Parathyroid adenoma (tissue), 2 donors: Measurements from ENCODE around the gene DNAI2.

Source experiments
- H2AFZ ChIP-seq: fragments of 300-600 bp; sonication (generic); one replicate; pipeline ENCODE4 v1.7.0; 2017; ENCODE audit warnings: antibody characterized with exemption, mild to moderate bottlenecking
- H3K27ac ChIP-seq: fragments of 300-600 bp; sonication (generic); one replicate; pipeline ENCODE4 v1.7.0; 2017
- H3K27me3 ChIP-seq: fragments of 300-600 bp; sonication (generic); one replicate; pipeline ENCODE4 v1.7.0; 2017; ENCODE audit warnings: low read length; ENCODE audit not compliant: control insufficient read depth, insufficient read depth
- H3K36me3 ChIP-seq: fragments of 300-600 bp; sonication (generic); one replicate; pipeline ENCODE4 v1.7.0; 2017; ENCODE audit warnings: low read length; ENCODE audit not compliant: control insufficient read depth, insufficient read depth
- H3K4me1 ChIP-seq: fragments of 300-600 bp; sonication (generic); one replicate; pipeline ENCODE4 v1.7.0; 2017; ENCODE audit warnings: control low read depth
- H3K4me2 ChIP-seq: fragments of 300-600 bp; sonication (generic); one replicate; pipeline ENCODE4 v1.7.0; 2017; ENCODE audit warnings: low read length
- H3K4me3 ChIP-seq: fragments of 300-600 bp; sonication (generic); one replicate; pipeline ENCODE4 v1.7.0; 2017; ENCODE audit warnings: low read depth, low read length
- H3K79me2 ChIP-seq: fragments of 300-600 bp; sonication (generic); one replicate; pipeline ENCODE4 v1.7.0; 2017; ENCODE audit warnings: control low read depth
- H3K9ac ChIP-seq: fragments of 300-600 bp; sonication (generic); one replicate; pipeline ENCODE4 v1.7.0; 2017; ENCODE audit warnings: mild to moderate bottlenecking
- H3K9me3 ChIP-seq: fragments of 300-600 bp; sonication (generic); one replicate; pipeline ENCODE4 v1.7.0; 2017; ENCODE audit warnings: low read length; ENCODE audit not compliant: control insufficient read depth
- TF ChIP-seq, protein P1 (sequence below): fragments of 300-600 bp; sonication (generic); IDR thresholded peaks from one replicate; pipeline ENCODE4 v1.7.0; 2017; ENCODE audit warnings: antibody characterized with exemption, mild to moderate bottlenecking
- donor health status: primary hyperparathyroidism.

DNAI2 gene

DNA sequence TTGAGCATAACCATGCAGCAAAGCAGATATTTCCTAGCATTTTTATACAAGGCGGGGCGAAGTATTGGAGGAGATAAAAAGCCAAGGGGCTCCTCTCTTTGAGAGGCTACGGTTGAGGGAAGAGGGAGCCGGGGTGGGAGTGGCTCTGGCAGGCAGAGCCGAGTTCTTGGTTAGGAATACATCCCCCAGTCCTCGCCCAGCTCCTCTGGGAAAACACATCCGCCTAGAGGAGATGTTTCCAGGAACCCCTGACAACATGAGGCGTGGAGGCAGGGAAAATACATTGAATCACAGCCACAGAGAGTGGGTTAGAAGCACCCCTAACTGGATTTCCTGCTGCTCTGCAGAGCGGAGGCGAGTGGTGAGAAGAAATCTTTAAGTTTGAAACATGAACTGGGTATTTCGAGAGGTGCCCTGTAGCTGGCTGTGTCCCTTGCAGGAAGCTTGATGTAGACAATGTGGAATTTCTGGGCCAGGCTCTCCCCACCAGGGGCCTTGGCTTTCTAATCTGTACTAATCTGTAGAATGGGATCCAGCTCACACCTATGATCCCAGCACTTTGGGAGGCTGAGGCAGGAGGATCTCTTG is 33.3 kb upstream of the DNAI2 start:
- Histone ChIP-seq H3K4me3 (no peak overlapping the region), H2AFZ (no peak overlapping the region), H3K9ac (no peak overlapping the region), H3K4me2 (no peak overlapping the region), H3K9me3 (no peaks in the 10 kb centered on the region), H3K4me1 (no peaks in the 10 kb centered on the region), H3K36me3 (no peaks in the 10 kb centered on the region), H3K79me2 (no peaks in the 10 kb centered on the region), H3K27me3 (no peaks in the 10 kb centered on the region), H3K27ac (no peak overlapping the region)
- TF ChIP-seq, protein P1, sequence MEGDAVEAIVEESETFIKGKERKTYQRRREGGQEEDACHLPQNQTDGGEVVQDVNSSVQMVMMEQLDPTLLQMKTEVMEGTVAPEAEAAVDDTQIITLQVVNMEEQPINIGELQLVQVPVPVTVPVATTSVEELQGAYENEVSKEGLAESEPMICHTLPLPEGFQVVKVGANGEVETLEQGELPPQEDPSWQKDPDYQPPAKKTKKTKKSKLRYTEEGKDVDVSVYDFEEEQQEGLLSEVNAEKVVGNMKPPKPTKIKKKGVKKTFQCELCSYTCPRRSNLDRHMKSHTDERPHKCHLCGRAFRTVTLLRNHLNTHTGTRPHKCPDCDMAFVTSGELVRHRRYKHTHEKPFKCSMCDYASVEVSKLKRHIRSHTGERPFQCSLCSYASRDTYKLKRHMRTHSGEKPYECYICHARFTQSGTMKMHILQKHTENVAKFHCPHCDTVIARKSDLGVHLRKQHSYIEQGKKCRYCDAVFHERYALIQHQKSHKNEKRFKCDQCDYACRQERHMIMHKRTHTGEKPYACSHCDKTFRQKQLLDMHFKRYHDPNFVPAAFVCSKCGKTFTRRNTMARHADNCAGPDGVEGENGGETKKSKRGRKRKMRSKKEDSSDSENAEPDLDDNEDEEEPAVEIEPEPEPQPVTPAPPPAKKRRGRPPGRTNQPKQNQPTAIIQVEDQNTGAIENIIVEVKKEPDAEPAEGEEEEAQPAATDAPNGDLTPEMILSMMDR, result no peak

DNA sequence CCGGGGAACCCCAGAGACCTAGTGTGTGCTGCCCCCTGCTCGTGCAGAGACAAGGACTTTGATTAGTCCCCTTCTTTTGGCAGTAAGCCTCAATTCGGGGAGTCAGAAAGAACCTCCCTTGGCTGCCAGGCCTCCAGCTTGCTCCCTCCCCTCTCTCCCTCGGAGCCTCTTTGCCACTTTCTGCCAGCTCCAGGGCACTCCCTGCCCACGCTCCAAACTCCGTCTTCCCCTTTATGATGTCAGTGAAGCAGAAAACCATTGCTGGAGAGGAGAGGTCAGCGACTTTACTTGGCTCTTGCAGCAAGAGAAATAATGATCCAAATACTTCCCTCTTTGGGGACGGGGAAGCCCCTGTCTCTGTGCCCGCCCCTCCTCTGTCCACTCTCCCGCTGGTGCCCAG is 32.6 kb upstream of the DNAI2 start:
- TF ChIP-seq, protein P1, result no peak
- H3K9me3 ChIP-seq, result no peaks in the 10 kb centered on the region
- H3K4me1 ChIP-seq, result no peaks in the 10 kb centered on the region
- no peak overlapping the region for H3K4me2 ChIP-seq
- no peaks in the 10 kb centered on the region for H3K27me3 ChIP-seq
- H3K36me3 ChIP-seq, result no peaks in the 10 kb centered on the region
- no peak overlapping the region for H3K9ac ChIP-seq
- H3K4me3 ChIP-seq, result no peak overlapping the region
- H3K79me2 ChIP-seq, result no peaks in the 10 kb centered on the region
- H3K27ac ChIP-seq, result no peak overlapping the region
- no peak overlapping the region for H2AFZ ChIP-seq

DNA sequence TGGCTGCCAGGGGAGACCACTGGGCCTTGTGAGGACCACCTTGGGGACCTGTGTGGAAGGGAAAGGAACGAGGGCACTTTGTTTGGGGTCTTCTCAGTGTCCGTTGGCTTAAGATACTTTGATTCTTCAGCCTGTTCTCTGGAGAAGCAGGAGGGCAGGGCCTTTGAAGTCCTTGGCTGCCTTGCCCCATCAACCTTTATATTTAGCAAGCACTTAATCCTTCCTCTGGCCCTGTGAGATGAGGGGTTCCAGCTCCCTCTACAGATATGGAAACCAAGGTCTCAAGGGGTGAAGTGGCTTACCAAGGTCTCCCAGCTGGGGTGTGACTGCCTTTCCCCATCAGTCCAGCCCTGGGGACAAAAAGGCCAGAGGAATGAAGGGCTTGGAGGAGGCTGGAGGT is 32.2 kb upstream of the DNAI2 start:
- Histone ChIP-seq H3K4me2 (no peak overlapping the region), H3K9ac (no peak overlapping the region)

DNA sequence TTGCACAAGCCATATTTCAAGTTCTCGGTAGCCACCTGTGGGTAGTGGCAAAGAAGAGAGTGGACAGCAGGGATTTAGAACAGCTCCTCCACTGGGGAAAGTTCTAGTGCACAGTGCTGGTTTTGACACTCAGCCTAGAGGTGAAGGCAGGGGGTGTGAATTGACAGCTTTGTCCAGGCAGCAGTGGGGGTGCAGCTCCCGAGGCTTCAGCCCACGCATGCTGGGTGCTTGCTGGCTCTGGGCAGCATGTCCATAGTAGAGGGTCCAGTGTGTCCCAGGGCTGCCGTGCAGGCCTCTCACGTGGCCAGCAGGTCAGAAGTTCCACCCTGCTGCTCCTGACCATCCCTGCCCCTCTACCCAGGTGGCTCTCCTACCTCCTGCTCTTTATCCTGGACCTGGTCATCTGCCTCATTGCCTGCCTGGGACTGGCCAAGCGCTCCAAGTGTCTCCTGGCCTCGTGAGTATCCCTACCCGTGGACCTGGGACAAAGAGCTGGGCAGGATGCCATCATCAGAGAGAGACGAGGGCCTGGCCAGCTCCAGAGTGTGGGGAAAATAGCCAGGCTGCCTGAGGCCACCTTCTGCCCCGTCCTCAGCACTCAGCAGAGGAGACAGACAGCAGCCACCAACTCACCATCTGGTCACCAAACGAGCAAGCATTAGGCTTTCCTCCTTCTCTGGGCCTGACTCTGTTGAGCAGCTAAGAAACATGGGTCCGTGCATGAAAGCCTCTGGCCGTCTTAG is 30.9 kb upstream of the DNAI2 start:
- Histone ChIP-seq H3K4me1 (no peaks in the 10 kb centered on the region), H3K4me2 (no peak overlapping the region), H3K79me2 (no peaks in the 10 kb centered on the region), H3K36me3 (no peaks in the 10 kb centered on the region), H3K27me3 (no peaks in the 10 kb centered on the region), H2AFZ (no peak overlapping the region), H3K27ac (no peak overlapping the region), H3K9ac (no peak overlapping the region), H3K4me3 (no peak overlapping the region), H3K9me3 (no peaks in the 10 kb centered on the region)
- TF ChIP-seq, protein P1, result no peak

More for the DNA sequence above, 32.2 kb upstream of the DNAI2 start:
- TF ChIP-seq, protein P1, result no peak
- Histone ChIP-seq H3K4me1 (no peaks in the 10 kb centered on the region), H3K9me3 (no peaks in the 10 kb centered on the region), H3K79me2 (no peaks in the 10 kb centered on the region), H3K27me3 (no peaks in the 10 kb centered on the region), H3K27ac (no peak overlapping the region), H3K36me3 (no peaks in the 10 kb centered on the region), H3K4me3 (no peak overlapping the region), H2AFZ (no peak overlapping the region)

DNA sequence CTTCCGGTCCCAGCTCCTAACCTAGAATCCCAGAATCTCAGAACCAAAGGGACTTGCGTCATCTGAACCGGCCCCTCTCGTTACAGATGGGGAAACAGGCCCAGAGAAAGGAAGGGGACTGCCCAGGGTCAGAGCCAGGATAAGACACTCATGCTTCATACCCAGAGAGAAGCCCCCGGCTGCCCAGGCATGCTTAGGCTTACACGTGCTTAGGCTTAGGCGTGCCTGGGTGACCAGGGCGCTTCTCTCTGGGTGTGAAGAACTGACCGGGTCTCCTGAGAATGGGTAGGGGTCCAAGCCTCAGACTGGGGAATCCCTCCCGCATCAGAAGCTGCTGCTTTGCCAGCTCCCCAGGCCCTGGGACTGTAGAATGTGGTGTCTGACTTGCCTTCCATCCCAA is 29.9 kb upstream of the DNAI2 start:
- Histone ChIP-seq H3K9me3 (no peaks in the 10 kb centered on the region), H3K4me3 (no peak overlapping the region), H3K4me2 (no peak overlapping the region), H3K27ac (no peak overlapping the region), H3K27me3 (no peaks in the 10 kb centered on the region), H2AFZ (no peak overlapping the region), H3K4me1 (no peaks in the 10 kb centered on the region), H3K79me2 (no peaks in the 10 kb centered on the region), H3K9ac (no peak overlapping the region), H3K36me3 (no peaks in the 10 kb centered on the region)
- TF ChIP-seq, protein P1, result no peak
